NCI-H69 (cell line): Measurements from ENCODE around the gene PADI2.
"Not testable (repeated sequence)": the region's sequence is repeated elsewhere in the genome, so short reads cannot be mapped to it uniquely, and the experiment has no call there.

Experiments used
- DNase-seq: peaks from one replicate; lab custom pipeline; 2025; lab: John Stamatoyannopoulos, UW

Gene PADI2

DNA sequence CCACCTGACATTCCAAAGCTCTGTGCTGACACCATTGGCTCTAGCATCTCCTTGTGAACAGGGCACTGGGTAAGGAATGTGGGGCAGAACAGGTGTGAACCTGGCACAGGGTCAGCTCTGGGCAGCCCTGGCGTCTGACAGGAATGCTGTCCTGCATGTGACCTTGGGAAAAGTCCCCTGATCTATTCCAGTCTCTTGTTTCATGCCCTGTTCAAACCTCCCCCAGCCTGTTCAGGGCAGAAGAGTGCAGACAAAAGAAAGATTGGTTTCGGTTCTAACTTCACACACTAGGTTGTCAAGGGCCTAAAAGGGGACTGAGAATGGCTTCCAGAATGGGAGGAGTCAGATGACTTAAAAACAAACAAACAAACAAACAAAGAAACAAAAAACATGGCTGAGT lies 37.8 kb downstream of the PADI2 start:
- DNase-seq = no peak

DNA sequence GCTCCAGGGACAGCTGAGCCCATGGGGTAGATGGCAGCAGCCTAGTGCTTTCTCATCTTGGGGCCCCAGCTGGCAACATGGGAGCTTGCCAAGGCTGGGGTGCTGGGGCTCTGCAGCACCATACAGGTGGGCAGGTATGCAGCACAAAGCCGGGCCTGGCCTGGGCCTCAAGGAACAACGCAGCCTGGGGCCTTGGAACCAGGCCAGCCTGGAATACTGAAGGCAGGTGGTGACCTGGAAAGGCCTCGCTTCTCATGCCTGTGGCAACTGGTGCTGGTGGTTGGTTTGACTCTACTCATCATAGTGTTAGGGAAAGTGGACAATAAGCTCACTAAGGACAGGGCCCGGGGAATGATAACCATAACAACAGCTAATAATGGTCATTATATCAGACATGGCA lies 38.4 kb downstream of the PADI2 start:
- peak; percentile 40 for DNase-seq

DNA sequence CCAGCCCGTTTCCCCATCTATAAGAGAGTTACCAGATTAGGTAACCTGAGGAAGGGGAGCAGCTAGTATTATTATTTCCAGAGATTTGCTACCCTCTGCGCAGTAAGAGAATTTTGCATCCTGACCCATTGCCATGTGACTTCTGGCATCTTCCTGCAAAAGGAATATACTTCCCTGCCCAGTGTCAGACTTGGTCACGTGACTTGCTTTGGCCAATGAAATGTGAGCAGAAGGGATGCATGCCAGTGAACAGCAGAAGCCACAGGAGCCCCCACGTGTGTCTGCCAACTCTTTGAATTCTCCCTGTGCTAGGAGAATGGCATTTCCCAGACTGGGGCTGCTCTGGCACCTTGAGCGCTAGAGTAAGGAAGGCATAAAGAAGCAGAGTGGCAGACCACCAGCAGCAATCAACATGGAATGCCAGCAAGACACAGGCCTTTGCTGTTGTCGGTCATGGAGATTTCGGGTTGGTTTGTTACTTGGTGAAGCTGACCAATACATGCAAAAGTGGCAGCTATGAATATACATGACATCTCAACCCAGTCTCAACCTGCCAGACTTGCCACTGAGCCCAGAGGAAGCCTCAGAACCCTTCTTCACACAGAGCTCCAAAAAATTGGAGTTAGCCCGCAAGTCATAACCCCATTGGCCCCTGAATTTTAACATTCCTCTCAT lies 39.0 kb downstream of the PADI2 start:
- no peak for DNase-seq

DNA sequence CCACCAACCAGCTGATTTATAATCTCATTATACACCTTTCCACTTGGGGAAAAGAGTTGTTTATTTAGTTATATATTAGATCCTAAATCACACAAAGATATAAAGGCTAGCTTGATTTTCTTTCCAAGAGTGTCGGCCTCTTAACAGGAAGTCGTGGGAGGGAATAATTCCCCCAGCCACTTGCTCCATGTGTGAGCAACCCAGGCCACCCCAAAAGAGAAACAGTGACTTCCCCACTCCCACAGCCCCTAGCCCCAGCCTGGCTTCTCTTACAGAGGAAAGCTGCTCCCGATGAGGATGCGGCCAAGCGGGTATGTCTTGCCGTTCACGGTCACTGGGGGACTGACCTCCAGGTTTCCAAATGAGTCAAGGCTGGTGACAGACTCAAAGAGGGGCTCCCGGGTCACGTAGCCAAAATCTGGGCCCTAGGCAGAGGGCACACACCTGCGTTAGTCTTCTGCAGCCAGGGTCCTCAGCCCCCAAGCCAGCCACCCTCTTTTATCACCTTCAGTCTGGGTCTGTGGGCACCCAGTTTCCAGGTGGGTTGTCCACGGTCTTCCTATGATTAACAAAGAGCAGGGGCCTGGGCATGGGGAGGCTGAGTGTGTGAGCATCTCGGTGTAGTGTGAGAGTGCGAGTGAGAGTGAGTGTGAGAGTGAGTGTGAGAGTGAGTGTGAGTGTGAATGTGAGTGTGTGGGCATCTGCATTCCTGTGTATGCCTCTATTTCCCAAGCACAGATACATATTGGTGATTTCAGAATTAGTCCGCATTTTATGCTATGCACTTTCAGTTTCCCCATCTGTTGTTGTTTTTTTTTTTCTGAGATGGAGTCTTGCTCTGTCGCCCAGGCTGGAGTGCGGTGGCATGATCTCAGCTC lies 40.0 kb downstream of the PADI2 start:
- DNase-seq = no peak

DNA sequence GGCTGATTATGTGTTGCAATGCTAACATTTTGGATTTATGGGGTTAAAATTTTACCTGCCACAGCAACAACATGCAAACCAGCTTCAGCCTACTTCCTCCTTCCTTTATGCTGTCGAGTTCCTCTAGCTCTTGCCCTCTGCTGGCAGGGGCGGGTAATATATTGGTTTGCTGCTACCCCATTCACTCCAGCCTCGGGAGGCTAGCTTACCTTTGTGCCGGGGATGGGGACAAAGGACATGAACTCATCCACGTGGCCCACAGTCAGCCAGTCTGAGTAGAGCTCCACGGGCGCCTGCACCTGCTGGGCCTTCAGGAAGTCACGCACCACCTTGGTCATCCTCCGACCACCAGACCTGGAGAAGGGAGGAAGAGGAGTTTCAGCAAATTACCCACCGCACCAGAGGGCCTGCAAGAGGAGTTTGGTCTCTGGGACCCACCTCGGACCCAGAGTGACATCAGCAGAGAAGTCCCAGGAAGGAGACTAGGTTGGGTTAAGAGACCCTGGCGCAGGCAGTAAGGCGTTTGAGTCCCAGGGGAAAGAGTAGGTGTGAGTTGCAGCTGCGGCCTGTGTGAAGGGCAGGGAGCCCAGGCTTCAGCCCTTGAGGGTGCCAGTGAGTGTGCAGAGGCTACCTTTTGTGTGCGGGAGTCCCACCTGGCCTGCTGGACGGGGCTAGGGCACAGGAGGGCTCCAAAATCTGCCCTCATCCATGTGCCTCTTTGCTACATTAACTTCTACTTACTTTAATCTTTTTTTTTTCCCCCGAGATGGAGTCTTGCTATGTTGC lies 43.6 kb downstream of the PADI2 start:
- peak; percentile 30 for DNase-seq

DNA sequence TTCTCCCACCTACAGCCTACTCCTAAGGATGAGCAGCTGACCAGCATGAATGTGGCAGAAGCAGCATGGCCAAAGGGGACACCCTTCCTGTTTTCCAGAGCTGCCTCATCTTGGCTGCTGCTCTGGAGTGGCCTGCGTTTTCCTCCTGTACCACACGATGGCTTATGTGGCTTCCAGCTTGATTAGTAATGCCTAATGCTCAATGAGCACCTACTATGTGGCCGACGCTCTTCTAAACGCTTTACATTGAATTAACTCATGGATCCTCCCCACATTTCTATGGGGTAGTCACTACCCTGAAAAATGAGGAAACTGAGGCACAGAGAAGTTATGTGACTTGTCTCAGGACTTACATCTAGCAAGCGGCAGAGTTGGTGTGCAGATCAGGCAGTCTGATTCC lies 47.5 kb downstream of the PADI2 start:
- no peak for DNase-seq

DNA sequence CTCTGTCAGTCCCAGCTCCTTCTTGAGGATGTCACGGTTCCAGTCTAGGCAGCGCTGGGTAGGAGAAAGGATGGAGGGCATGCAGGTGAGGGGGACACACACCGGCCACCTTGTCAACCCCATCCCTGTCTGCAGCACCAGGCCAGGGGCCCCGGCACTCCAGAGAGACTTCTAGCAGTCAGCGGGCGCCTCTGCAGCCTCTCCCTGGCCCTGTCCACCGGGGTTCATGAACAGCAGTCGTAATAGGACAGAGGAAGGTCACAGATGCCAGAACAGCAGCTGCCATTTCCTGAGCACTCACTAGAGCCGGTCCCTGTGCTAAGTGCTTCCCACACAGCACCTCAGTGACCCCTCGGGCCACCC lies 49.1 kb downstream of the PADI2 start:
- DNase-seq = no peak

DNA sequence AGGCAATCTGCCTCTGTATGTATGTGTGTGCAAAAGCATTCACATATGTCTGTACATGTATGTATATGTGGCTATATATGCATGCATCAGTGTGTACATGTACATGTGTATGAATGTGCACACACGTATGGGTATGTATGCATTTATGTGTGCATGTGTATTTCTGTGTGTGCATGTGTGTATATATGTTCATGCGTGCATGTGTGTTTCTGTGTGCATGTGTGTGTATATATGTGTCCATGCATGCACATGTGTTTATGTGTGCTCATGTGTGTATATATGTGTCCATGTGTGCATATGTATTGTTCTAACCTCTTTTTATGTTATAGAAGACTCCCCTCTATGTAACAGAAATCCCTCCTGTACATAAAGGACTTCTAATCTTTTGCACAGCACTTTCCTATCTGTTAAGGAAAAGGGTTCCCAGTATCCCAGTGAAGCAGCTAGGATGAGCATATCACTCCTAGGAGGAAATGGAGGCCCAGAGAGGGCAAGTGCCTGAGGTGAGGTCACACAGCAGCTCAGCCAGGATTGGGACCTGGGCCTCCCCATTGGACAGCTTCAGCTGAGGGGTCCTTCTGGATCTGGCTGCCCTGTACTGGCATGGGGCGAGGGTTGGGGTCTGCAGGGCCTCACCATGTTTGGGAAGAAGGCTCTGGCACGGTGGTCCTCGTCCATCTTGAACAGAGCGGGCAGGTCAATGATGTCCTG lies 49.6 kb downstream of the PADI2 start:
- no peak for DNase-seq

DNA sequence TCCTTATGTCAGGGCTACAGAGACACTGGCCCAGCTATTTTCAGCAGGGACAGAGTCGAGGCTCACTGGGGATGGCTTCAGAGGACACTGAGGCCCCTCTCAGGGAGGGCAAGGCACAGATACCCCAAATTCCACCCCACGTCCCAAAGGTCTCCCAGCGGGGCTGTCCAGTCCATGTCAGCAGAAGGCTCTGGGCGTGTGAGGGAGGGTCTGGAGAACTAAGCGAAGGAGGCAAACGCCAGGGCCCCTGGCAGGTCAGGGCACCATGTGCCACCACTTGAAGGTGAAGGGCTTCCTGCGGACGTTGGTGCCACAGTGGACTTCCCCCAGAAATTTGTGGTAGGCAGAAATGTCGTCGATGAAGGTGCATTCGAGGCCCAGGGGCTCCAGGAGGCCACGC lies 50.5 kb downstream of the PADI2 start:
- no peak for DNase-seq

DNA sequence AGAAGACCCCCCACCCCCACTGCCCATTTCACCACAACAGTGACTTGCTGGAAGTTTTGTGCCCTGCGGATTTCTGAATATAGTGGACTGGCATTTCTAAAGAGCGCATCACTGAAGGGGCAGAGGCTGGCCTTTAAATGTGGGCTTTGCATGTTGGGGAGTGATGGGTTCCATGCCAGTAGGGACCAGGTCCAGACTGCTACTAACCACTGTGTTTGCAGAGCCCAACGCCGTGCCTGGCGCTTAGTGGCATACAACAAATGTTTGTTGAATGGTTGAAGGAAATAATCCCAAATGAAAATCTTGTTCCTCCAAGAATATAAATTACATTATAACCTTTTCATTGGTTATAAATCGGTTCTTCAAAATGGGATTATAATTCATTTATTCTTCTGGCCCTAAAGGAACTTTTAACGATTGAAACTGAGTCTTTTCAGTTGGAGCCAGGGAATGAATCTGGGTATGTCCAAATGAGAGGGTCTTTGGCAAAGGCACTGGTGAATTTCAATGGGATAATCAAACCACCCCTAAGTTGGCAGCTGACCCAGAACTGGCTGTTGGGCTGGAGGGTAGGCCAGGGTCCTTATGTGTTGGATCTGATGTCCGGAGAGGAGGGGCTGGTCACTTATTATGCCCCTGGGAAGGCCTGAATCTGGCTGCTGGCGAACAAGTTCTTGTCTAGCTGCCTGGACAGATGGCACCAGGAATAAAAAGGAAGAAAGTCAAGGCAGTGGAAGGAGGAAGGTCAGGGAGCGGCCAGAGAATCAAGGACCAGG lies 51.6 kb downstream of the PADI2 start:
- no peak for DNase-seq

DNA sequence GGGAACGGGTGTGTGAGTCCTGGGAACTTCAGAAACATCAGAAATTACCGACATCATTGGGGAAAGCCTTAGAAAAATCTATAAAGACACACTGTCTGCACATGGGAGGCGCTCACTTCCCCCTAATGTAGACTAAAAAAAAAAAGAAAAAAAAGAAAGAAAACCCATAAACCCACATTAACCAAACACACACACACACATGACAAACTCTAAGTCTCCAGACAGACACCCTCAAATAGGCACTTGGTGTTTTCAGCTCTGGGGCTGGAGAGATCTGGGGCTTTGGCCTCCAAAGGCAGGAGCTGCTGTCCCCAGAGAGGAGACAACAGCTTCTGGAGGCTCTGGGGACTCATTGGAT lies 52.2 kb downstream of the PADI2 start:
- no peak for DNase-seq

DNA sequence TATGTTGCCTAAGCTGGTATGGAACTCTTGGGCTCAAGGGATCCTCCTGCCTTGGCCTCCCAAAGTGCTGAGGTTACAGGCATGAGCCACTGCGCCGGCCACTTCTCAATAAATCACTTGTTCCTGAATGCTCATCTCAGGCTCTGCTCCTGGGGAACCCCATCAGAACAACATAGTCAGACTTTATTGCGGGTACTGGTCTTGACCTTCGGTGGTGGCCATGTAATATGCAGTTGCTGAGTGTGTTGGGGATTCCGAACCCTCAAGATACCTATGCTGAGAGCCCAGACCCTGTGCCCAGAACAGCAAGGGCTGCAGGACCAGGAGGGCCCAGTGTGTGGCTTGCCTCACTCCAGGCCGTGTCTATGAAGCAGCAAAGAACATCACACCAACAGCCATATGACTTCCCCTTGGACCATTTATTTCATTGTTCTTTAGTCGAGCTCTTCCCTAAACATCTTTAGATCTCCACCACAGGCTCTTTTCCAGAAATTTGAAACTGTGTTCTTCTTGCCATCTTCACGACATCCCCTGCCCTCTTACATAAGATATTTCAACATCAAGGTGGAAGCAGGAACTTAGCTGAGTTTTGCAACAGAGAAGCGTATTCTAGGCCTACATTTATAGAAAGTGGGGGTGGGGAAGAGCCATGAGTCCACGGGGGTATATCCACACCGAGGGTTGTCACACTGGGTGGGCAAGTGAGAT lies 52.7 kb downstream of the PADI2 start:
- no peak for DNase-seq

DNA sequence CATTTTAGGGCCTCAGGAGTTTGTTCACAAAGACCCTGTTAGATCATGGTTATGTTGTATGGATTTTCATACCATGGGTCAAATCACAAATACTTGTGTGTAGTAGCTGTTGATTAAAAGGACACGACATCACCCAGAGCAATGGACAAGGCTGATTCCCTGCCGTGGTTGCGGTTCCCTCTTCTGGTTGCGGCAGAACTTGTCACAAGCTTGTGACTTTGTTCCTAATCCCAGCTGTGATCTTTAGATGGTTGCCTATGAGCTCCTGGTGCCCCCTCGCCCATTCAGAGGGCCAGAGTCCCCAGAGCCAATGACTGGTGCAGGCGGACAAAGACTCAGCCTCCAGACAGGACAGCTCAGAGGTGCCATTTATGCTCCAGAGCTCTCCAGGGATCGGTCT lies 53.6 kb downstream of the PADI2 start:
- DNase-seq = no peak

DNA sequence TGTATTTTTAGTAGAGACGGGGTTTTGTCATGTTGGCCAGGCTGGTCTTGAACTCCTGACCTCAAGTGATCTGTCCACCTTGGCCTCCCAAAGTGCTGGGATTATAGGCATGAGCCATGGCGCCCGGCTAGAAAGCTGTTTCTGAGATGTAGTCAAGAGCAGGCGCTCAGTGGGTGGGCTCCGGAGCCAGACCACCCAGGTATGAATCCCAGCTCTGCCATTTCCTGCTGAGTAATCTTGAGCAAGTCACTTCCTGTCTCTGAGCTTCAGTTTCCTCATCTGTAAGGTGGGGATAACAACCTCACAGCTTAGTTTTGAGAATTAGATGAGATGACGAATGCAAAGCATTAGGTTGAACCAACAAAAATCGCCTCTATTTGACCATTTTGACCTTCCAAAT lies 56.5 kb downstream of the PADI2 start:
- not testable (repeated sequence) for DNase-seq

DNA sequence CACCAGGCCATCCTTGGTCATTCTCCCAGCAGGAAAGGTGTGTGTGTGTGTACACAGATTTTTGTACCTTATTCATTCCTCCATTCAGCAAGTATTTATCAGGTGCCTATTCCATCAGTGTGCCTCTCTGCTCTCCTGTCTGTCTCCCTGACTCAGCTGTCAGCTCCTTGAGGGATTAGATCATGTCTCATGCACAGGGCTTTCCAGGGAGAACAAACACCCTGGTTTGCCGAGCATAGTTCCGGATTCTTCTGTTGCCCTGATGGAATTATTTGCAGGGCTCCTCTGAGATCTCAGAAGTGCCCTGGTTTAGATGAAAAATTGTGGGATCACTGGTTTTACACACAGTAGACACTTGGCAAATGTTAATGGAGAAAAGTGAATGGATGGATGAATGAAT lies 57.4 kb downstream of the PADI2 start:
- peak; percentile 52 for DNase-seq

DNA sequence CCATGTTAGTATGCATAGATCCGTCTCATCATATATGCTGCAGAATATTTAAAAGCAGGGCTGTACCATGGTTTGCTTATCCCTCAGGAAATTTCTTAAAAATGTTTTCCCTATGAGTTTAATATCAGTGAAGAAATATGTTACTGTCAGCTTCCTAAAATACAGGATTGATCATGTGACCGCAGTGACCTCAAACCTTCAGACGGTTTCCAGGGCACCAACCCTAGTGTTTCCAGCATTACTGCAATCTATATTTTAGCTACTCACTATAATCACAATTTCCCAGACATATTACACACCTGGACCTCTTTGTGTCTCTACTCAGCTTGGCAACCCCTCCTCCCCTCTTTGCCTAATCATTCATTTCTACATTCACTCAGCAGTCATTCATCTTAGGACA lies 57.8 kb downstream of the PADI2 start:
- DNase-seq = no peak

DNA sequence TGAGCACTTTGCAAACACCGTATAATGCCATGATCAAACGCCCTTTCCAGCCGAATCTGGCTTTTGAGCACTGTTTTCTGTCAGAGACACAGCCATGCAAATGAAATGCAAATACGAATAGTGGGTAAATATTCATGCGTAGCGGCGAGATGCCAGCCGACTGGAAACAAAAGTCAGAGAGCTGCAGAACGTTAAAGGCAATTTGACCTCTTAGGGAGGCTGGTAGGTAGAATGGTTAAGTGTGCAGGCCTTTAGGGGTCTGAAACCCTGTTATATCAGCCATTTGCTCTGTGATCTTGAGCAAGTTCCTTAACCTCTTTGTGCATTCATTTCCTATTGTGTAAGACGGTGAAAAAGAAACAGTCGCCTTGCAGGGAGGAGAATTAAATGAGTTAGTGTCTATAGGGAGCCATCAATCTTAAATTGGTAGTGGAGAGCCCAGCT lies 58.9 kb downstream of the PADI2 start:
- no peak for DNase-seq

DNA sequence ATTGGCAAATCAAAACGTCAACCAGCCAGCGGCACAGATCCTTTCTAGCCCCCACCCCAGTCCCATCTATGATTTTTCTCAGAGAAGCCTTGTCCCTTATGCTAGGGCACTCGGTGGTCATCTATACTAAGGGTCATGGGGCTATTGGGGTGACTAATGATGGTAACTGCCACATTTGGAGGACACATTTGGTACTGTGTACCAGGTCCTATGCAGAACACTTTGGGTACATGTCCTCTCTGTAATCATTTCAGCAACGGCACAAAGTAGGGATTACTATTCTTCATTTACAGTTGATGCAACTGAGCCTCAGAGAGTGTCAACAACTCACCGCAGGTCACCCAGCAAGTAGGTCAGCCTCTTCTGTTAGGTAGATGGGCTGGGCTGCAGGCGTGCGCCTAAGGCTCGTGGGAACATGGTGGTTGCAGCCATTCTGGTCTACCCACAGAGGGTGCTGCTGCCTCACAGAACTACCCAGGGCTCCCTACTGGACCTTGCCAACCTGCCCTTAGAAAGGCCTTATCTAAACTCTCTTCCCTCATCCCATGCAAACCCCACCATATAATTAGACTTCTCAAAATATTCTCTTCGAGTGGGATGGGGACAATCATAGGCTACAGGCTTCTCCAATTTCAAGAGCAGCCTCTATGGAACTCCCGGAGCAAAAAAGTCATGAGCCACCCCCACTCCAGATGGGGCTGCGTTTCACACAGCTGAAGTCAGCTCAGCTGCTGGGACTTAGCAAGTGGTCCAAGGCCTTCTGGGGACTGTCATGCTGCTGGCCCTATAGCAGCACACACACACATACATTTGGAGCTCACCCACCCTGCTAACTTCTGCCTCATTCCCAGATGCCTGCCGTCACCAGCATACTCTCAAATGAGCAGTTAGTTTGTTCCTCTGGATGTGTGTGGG lies 59.6 kb downstream of the PADI2 start:
- DNase-seq = peak; percentile 67

DNA sequence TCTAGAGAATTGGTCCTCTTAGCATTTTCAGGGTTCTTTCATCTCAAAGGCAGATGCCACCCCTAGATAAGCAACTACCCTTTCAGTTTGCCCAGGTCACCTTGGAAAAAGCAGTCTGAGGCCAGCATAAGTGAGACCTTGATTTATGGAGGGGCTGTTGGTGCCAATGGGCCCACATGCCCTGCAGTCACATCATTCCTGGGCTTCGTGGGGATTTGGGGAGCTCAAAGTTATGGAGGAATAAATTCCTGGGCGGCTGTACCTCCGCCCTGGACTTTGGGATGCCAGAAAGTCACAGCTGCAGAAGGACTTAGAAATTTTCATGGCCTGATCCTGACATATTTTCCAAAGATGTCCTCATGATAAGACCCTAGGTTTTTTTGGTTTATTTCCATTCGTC lies 62.7 kb downstream of the PADI2 start:
- no peak for DNase-seq

DNA sequence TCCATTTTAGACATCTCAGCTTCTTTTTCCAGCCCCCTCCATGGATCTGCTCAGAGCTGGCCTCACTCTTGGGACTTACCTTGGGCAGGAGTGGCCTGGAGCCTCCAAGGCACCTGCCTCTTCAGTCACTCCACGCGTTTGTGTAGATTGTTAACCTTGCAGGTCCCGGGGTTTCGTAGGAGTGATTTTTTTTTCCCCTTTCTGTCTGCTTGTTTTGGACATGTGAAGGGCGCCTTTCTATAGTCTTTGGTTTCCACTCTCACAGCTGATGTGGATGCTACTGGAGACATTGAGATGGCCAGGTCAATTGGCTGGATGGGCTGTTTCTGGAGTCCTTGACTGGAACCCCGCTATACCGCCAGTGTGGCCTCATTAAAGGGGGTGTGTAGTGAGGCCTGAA lies 63.5 kb downstream of the PADI2 start:
- DNase-seq = no peak
